Activated CD4-positive, alpha-beta T cell treated with anti-CD3 and anti-CD28 coated beads, Interleukin-2, Interleukin-4, amounts not matched to agents 100 ng/mL and 50 ng/mL, durations not matched to agents 16 hours and 8 hours (primary cell): ENCODE results near the gene NT5C1A.
A peak's percentile ranks its signal among the peaks of the same experiment; 100 is the strongest.

Source experiments
- DNase-seq: peaks from one replicate; pipeline ENCODE4 v3.0.0-alpha.2; 2020; ENCODE audit warnings: low spot score

NT5C1A gene

DNA sequence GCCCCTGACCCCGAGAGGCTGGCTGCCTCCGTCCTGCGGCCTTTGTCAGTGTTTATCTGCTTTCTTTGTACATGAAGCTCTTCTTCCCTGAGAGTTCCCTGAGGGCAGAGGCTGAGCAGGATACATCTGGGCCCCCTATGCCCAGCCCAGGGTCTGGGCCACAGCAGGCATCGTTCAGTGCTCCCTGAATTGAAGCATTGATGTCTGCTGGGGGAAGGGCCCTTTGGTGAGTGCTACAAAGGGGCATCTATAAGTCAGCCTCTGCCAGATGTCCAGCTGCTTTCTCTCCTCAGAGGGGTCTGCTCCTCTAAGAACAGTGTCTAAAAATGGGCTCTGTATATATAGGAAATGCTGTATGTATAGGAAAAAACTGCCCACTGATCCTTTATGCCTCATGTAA is 34.5 kb downstream of the NT5C1A start:
- DNase-seq = no peak

GRCh38 chr1:39635871-39636210 is 36.1 kb downstream of the NT5C1A start:
- DNase-seq = no peak

GRCh38 chr1:39635205-39635870 is 36.6 kb downstream of the NT5C1A start:
- DNase-seq = no peak

DNA sequence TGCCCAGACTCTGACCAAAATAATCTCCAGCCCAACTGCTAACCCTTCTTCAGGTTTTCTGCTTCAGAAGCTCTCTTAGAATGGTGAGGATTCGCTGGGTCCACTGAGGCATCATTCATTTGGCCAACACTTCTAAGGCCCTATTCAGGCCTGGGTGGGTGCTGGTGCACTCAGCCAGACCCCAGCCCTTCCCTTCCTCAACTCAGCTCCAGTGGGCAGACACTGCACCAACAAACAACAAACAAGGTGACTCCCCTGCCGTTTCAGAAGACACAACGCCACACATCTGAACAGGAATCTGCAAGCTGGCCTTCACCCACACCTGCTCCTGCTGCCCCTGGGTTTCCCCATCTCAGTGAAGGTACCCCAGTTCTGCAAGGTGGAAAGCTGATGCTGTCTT is 38.5 kb downstream of the NT5C1A start:
- no peak for DNase-seq

DNA sequence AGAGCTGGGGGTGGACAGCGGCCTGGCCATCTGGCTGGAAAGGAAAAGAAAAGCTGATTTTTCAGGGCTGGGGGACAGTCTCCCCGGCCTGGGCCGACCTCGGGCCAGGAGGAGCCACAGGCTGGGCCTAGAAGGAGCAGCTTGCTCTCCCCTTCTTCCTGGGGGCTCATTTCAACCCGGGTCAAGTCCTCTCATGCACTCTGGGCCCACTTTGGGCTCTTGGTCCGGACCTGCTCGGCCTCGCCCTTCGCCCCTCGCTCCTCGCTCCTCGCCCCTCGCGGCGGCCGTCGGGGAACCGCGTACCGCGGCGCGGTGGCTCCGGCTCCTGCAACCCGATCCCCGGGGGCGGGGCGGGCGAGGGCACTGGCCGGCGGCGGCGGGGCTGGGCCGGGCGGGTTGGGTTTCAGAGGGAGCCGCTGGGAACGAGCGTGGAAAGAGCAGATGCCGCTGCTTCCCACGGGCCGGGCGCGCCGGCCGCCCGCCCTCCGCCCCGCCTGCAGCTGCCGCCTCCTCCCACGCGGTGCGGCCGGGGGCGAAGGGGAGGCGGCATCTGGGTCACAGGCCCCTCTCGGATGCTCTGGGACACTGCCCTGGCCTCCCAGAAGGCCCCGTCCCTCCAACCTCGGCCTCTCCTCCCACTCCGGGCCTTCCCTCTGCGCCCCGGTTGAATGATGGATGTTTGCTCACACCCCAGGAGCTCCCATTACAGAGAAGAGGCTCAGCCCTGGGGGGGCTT is 39.1 kb downstream of the NT5C1A start:
- no peak for DNase-seq

GRCh38 chr1:39632323-39632681 is 39.6 kb downstream of the NT5C1A start:
- DNase-seq = no peak

- DNase-seq = no peak
Observed at GRCh38 chr1:39631361-39632322, 40.3 kb downstream of the NT5C1A start.

GRCh38 chr1:39628807-39629350 is 43.0 kb downstream of the NT5C1A start:
- DNase-seq = peak; percentile 40

DNA sequence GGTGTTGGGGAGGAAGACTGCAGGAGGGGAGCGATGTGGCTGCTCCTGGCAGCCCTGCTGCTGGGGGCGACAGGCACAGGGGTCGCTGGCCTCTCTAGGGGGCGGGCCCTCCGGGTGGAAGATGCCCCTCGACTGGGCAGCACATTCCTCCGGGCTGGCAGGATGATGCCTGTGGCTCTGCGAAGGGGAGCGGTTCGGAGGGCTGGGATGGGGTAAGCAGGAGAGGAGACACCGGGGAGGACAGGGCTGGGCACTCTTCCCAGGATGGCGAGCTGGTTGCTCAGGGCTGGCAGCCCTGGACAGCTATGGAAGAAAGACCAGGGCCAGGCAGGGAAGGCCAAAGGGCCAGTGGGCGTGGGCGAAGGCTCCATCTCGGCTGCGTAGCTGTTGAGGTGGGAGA is 45.3 kb downstream of the NT5C1A start:
- no peak for DNase-seq

- DNase-seq = no peak
Observed at GRCh38 chr1:39625462-39626273, 46.2 kb downstream of the NT5C1A start.

DNA sequence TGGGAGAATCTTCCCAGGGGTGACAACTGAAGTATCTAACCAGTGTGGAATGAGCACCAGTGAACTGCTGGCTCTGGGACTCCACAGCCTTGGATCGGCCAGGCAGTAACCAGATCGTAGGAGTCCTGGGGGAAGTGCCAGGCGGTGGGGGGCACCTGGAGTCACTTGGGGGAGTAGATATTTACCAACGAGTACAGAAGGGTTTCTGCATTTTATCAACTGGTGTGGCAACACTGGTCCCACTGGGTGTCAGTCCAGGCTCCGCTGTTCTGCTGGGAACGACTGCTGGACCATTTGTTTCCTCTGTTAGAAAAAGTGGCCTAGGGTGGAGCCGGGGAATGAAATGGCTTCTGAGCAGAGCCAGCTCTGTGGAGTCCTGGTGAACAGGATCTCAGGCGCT is 46.9 kb downstream of the NT5C1A start:
- no peak for DNase-seq

DNA sequence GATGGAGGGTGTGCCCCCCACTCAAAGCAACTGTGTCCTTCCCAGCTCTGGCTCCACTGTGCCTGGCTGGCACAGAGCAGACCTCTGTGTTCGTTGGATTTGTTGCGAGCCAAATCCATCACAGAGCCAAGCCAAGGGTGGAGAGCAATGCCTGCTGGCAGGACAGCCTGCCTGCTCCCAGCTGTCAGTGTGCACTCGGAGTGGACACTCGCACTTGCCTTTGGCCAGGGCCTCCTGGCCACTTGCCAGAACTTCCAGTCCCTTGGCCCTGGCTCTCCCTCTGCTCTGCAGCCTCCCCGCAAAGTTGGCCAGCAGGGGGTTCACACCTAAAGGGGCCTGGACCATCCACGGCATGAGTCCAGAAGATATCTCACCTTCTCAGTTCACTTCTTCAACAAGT is 48.9 kb downstream of the NT5C1A start:
- no peak for DNase-seq

DNA sequence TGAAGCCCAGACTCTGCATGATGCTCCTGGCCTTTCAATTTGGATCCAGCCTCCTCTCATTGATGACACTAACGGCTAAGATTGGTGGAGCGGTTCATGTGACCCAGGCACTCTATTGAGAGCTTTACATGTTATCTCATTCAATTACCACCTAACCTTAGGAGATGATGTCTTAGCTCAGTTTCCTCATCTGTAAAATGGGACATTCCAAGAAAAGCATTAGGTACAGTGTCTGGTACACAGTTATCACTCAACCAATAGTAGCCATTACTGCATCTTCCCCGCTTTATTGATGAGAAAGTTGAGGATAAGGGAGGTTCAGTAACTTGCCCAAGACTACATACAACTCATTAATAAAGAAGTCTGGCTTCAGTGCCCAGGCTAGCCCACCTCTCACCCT is 49.5 kb downstream of the NT5C1A start:
- DNase-seq = no peak

DNA sequence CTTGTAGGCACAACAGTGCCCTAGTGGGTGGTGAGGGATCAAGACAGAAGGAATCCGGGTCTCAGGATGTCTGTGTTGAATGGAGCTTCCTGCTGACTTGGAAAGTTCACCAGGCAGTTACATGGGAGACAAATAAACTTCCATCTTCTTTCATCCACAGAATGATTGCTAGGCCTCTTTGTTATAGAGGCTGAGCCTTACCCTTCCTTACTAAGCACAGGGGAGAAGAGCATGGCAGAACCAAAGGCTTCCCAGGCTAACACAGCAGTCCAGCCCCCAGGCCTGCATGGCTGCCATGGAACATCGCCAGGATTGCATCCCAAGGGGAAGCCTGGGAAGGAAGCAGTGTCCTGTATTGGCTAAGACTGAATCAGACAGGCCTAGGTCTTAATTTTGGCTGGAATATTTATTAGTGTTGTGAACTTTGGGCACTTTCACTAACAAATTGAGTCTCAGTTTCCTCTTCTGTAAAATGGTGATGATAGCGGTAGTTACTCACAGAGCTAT is 51.2 kb downstream of the NT5C1A start:
- DNase-seq = no peak

DNA sequence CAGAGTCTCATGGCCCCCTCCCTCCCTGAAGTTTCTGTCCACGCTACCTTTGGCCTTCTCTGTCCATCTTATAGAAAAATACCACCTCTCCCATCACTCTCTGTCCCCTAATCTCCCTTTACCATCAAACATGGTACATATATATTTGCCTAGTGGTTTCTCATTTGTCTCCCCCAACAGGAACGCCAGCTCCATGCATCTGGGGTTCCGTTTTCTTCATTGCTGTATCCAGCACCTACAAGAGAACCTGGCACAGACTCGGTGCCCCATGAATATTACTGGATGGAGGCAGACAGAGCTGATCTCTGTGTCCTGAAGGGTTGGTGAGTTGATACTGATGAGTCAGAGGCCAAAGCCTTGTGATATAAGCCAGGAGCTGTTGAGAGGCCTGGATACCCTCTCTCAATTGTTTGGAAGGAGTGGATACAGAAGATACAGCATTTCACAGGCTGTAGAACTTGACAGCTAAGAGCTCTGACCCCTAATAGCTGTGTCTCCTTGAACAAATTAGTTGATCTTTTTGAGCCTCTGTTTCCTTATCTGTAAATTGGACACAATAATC is 54.3 kb downstream of the NT5C1A start:
- DNase-seq = no peak

DNA sequence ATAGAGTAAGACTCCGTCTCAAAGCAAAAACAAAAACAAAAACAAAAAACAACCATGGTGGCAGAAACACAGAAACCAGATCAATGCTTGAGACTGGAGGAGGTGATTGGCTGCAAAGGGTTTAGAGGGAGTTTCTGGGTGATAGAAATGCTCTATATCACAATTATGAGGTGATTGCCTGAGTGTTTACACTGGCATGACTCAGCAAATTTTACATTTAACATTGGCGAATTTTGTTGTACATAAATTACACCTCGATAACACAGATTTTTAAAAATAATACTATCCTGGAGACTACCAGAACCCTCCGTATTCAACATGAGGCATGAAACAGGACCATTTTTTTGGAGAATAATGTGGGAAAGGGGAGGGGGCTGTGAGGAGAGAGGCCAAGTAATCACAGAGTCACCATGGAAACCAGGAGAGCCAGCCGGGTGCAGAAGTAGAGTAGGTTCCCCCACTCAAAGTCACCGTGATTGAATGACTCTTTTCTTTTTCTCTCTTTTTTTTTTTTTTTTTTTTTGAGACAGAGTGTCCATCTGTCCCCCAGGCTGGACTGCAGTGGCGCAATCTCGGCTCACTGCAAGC is 56.7 kb downstream of the NT5C1A start:
- DNase-seq = no peak

DNA sequence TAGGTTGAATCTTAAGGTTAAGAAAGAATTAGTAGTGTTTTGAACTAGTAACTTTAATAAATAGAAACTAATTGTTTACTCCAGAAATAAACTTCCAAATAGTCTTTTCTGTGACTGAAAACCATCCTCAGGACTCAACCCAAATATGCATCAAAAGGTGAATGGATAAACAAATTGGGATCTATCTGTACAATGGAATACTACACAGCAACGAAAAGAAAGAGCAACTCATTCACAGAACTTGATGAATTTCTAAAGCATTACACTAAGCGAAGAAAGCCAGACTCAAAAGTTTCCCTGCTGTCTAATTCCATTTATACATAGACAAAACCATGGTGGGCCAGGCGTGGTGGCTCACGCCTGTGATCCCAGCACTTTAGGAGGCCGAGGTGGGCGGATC is 57.4 kb downstream of the NT5C1A start:
- no peak for DNase-seq

GRCh38 chr1:39613250-39613649 is 58.7 kb downstream of the NT5C1A start:
- DNase-seq = no peak

- DNase-seq = peak; percentile 83
Observed at GRCh38 chr1:39609618-39610331, 62.1 kb downstream of the NT5C1A start.
